GDM1 (cell line): ENCODE data around the gene XXYLT1.
"Not testable (repeated sequence)": the region's sequence is repeated elsewhere in the genome, so short reads cannot be mapped to it uniquely, and the experiment has no call there.

ENCODE experiments used
- DNase-seq: peaks from one replicate; lab custom pipeline; 2025; lab: John Stamatoyannopoulos, UW

The XXYLT1 gene

GRCh38 chr3:195250473-195251251 is 20.3 kb downstream of the XXYLT1 start:
- no peak for DNase-seq

- DNase-seq: no peak
Measured at GRCh38 chr3:195249858-195250464, 21.0 kb downstream of the XXYLT1 start.

GRCh38 chr3:195249057-195249770 is 21.7 kb downstream of the XXYLT1 start:
- DNase-seq: no peak

GRCh38 chr3:195248281-195248680 is 22.7 kb downstream of the XXYLT1 start:
- no peak for DNase-seq

GRCh38 chr3:195247863-195248189 is 23.1 kb downstream of the XXYLT1 start:
- DNase-seq: no peak

GRCh38 chr3:195247086-195247862 is 23.7 kb downstream of the XXYLT1 start:
- no peak for DNase-seq

- DNase-seq: no peak
Measured at GRCh38 chr3:195246581-195246995, 24.4 kb downstream of the XXYLT1 start.

GRCh38 chr3:195245531-195245951 is 25.4 kb downstream of the XXYLT1 start:
- no peak for DNase-seq

- no peak for DNase-seq
Measured at GRCh38 chr3:195241592-195242355, 29.2 kb downstream of the XXYLT1 start.

- DNase-seq: no peak
Measured at GRCh38 chr3:195240939-195241338, 30.0 kb downstream of the XXYLT1 start.

- no peak for DNase-seq
Measured at GRCh38 chr3:195240171-195240701, 30.7 kb downstream of the XXYLT1 start.

GRCh38 chr3:195239121-195239520 is 31.8 kb downstream of the XXYLT1 start:
- DNase-seq: no peak

GRCh38 chr3:195238586-195239118 is 32.3 kb downstream of the XXYLT1 start:
- no peak for DNase-seq

GRCh38 chr3:195238081-195238571 is 32.8 kb downstream of the XXYLT1 start:
- no peak for DNase-seq

GRCh38 chr3:195236801-195237570 is 34.0 kb downstream of the XXYLT1 start:
- no peak for DNase-seq

- no peak for DNase-seq
Measured at GRCh38 chr3:195236076-195236798, 34.7 kb downstream of the XXYLT1 start.

- DNase-seq: no peak
Measured at GRCh38 chr3:195230244-195230643, 40.7 kb downstream of the XXYLT1 start.

GRCh38 chr3:195228886-195229285 is 42.1 kb downstream of the XXYLT1 start:
- DNase-seq: not testable (repeated sequence)

GRCh38 chr3:195227871-195228270 is 43.1 kb downstream of the XXYLT1 start:
- no peak for DNase-seq
